HFFc6 (cell line): ENCODE results near the gene NBPF26. TPM values are rescaled to one million over a fixed set of nuclear protein-coding genes. Genes with fewer than 3 reads are reported as not detected.
A peak's percentile ranks its signal among the peaks of the same experiment; 100 is the strongest.
"Not testable (repeated sequence)": the region's sequence is repeated elsewhere in the genome, so short reads cannot be mapped to it uniquely, and the experiment has no call there.

Experiments
- DNase-seq: peaks from one replicate; pipeline ENCODE4 v3.0.0-alpha.2; 2018
- H3K27ac Mint-ChIP-seq: 2 replicates; pipeline ENCODE4 v1.8.0; 2020; ENCODE audit warnings: mild to moderate bottlenecking, mixed read lengths
- H3K27me3 Mint-ChIP-seq: 2 replicates; pipeline ENCODE4 v1.8.0; 2021; ENCODE audit warnings: mild to moderate bottlenecking, moderate library complexity, mixed read lengths; ENCODE audit not compliant: insufficient read depth
- H3K36me3 Mint-ChIP-seq: 2 replicates; pipeline ENCODE4 v1.8.0; 2021; ENCODE audit warnings: low read depth, mixed read lengths
- H3K4me1 Mint-ChIP-seq: 2 replicates; pipeline ENCODE4 v1.8.0; 2020; ENCODE audit warnings: low read depth, mixed read lengths
- H3K4me3 Mint-ChIP-seq: 2 replicates; pipeline ENCODE4 v1.8.0; 2020; ENCODE audit warnings: mild to moderate bottlenecking, moderate library complexity, mixed read lengths
- H3K9me3 Mint-ChIP-seq: 2 replicates; pipeline ENCODE4 v1.8.0; 2020; ENCODE audit warnings: mild to moderate bottlenecking, mixed read lengths
- long read RNA-seq: library from polyadenylated mRNA; unstranded; transcript quantifications from one replicate; pipeline ENCODE4 v2.0.0, GENCODE V29; 2019
- total RNA-seq, 6 experiments: library from RNA; stranded (reverse); fragmentation: NEBNext Ultra II Directional; extraction: Animal tissue kit (Norgen Biotek cat#: 25700); gene quantifications; 2 replicates in 1 of 6; 3 replicates in 5 of 6; pipeline ENCODE4 v1.2.3, GENCODE V29; 2021

The NBPF26 gene
- 10 to 100 TPM; 14.9 to 20.1 (median 17.8) TPM for total RNA-seq
- long read RNA-seq, partial matches to known transcripts, result 4 of 10 reads
- long read RNA-seq, other reads (novel, unspliced or antisense), result 6 of 10 reads

DNA sequence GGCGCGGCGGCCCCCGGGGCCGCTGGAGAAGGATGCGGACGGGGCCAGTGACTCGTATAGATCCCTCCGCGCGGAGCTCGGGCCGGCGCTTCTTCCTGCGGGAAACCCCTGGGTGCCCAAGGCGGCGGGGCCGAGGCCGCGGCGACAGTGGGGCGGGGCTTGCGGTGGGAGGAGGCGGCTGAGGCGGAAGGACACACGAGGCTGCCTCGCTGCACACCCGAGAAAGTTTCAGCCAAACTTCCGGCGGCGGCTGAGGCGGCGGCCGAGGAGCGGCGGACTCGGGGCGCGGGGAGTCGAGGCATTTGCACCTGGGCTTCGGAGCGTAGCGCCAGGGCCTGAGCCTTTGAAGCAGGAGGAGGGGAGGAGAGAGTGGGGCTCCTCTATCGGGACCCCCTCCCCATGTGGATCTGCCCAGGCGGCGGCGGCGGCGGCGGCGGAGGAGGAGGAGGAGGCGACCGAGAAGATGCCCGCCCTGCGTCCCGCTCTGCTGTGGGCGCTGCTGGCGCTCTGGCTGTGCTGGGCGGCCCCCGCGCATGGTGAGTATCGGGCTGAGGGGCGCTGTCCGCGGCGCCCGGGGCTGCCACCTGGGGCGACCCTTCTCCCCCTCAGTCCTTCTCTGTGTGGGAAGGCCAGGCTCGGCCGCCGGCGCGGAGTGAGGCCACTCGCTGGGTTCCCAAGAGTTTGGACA lies at the start of gene NBPF26:
TSS of gene NBPF26 (plus strand) at position 231 of the 688 bp plus-strand sequence.
- H3K27me3 Mint-ChIP-seq, H3K36me3 Mint-ChIP-seq, H3K27ac Mint-ChIP-seq, H3K4me1 Mint-ChIP-seq, H3K9me3 Mint-ChIP-seq: not testable (repeated sequence)
- DNase-seq, result peak; percentile 90
- H3K4me3 Mint-ChIP-seq, result peak within 1 kb of the TSS; percentile 75

DNA sequence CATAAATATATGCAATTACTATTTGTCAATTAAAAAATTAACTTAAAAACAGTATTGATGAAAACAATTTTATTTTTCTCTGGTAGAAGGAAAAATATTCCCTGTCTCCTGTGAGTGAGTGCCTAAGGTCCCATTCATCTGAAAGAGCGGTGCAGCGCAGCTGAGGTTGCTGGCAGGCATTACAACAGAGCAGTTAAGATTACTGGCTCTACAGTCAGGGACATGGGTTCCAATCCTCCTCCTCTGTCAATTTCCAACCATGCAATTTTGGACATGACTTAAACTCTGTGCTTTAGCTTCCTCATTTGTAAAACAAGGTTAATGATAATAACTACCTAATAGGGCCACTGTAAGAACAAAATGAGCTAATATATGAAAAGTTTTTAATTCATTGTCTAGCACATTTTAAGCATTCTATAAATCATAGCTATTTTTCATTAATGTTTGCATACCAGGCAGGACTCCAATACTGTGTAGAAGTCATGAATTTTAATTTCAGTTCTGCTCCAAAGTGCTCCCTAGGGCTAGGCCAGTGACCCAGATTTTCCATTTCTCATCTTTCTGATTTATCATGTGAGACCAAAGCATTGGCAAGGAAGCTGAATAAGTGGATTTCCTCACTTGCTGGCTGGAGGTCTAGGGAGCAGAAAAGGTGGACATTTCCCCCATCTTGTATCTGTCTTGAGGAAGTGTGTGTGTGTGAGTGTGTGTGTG lies 43.5 kb upstream of the NBPF26 start:
- not testable (repeated sequence) for H3K4me3 Mint-ChIP-seq, H3K4me1 Mint-ChIP-seq, H3K27me3 Mint-ChIP-seq, H3K9me3 Mint-ChIP-seq, DNase-seq, H3K36me3 Mint-ChIP-seq, H3K27ac Mint-ChIP-seq

DNA sequence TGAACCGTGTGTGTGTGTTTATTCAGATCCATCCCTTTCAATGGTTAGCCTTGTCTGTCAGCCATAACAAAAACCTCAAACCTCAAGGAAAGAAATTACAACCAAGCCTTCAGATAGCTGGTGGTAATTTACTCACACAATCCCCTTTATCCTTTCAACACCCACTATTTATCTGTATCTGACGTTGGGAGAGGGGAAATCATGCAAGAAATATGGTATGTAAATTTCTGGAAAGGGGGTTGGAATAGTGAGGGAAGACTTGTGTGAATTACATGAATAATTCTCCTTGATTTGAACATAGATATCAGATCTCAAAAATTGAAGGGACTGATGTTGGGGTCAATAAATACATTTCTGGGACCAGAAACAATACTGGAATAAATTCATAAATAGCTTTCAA lies 42.8 kb upstream of the NBPF26 start:
- H3K36me3 Mint-ChIP-seq, H3K4me3 Mint-ChIP-seq, H3K4me1 Mint-ChIP-seq, H3K27me3 Mint-ChIP-seq, H3K9me3 Mint-ChIP-seq, DNase-seq, H3K27ac Mint-ChIP-seq: not testable (repeated sequence)

DNA sequence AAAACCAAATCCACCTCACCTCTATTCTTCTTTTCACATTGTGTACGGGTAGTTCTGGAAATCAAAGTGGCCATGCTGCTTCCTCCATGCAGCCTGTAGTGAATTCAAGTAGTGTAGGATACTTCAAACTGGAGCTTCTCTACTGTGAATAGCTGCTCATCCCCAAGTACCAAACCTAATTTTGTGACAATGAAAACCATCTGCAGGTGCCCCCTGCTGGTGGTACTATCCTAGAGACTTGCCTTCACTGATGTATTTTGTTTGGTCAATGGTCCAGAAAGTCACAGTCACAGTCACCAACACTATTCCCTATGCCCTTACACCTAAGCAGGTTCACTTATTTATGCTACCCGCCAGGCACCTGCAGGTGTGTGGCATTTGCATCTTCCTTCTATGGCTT lies 39.3 kb upstream of the NBPF26 start:
- H3K9me3 Mint-ChIP-seq, DNase-seq, H3K36me3 Mint-ChIP-seq, H3K4me3 Mint-ChIP-seq, H3K27ac Mint-ChIP-seq, H3K27me3 Mint-ChIP-seq, H3K4me1 Mint-ChIP-seq: not testable (repeated sequence)

DNA sequence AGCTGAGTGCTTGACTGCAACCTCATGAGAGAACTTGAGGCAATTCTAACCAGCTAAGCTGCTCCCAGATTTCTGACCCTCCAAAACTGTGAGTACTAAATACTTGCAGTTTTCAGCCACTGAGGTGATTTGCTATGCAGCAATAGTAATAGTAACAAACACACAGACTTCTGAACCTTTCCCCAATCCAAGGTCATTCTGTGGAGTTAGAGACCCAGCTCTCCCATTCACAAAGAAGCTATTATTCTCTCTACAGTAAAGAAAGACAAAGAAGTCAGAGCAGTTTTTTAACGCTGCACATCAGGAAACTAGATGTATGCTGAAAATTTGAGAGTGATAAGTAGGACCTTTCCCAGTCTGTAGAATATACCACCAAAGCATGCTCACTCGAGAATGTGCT lies 38.1 kb upstream of the NBPF26 start:
- H3K27me3 Mint-ChIP-seq, H3K27ac Mint-ChIP-seq, H3K9me3 Mint-ChIP-seq, DNase-seq, H3K4me1 Mint-ChIP-seq, H3K36me3 Mint-ChIP-seq, H3K4me3 Mint-ChIP-seq: not testable (repeated sequence)

DNA sequence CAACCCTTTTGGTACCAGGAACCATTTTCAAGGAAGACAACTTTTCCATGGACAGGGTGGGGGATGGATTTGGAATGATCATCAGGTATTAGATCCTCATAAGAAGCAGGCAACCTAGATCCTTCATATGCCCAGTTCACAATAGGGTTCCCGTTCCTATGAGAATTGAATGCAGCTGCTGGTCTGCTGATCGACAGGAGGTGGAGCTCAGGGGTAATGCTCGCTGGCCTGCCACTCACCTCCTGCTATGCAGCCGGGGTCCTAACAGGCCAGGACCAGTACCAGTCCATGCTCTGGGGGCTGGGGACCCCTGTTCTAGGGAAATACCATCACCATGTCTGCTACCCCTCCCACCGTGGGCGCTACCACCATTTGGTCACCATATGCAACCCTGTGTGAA lies 36.5 kb upstream of the NBPF26 start:
- H3K27ac Mint-ChIP-seq, H3K27me3 Mint-ChIP-seq, H3K4me1 Mint-ChIP-seq, DNase-seq, H3K36me3 Mint-ChIP-seq, H3K4me3 Mint-ChIP-seq, H3K9me3 Mint-ChIP-seq: not testable (repeated sequence)

DNA sequence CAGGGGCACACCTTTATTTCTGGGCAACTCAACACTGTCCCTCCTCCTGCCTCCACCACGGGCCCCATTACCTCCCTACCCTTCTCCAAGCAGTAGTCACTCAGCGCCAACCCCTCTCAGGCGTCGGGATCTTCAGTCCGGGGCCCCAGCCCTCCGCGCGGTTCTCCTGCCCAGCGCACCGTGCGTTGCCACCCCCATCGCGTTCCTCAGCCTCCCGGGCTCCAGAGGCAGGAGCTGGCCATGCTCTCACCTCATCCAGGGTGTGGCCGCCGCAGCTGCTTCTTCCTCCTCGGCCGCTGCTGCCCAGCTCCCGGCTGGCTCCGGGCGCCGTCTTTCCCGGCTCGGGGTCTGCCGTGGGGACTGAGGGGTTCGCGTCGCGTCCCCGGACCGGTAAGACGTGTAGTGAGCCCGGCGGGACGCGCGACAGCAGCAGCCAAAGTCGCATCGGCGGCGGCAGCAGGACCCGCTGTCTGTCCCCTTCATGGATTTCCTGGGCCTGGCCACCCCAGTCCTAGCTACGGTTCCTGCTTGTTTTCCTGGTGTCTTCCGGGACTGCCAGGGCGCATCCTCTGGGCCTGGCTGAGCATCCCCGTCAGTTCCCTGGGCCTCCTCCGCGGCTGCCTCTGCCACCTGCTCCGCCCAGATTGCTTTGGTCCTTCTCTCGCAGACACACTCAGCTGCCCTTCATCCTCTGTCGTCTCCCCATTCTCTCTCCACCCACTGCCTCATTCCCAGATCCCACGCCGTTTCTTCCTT lies 22.8 kb upstream of the NBPF26 start:
- H3K9me3 Mint-ChIP-seq, H3K27me3 Mint-ChIP-seq, H3K36me3 Mint-ChIP-seq, H3K27ac Mint-ChIP-seq, H3K4me1 Mint-ChIP-seq: not testable (repeated sequence)
- H3K4me3 Mint-ChIP-seq, result peak overlapping the region; percentile 85
- DNase-seq, result peak; percentile 21

DNA sequence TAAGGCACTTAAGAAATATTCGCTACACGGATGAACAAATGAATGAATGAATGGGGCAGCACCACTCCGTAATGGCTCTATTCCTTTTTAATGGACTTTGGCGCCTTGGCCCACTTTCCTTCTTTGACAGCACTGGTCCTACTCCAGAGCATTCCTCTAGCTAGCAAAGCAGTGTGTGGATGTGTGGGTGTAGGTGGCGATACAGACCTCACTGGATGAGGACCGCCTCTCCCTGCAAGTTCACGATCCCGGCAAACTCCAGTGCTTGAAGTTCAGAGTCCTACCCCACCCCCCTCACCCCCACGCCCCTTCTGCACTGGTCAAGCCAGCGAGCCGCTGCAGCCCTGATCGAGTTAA lies 409 bp upstream of the NBPF26 start:
- H3K36me3 Mint-ChIP-seq, H3K27ac Mint-ChIP-seq, DNase-seq, H3K4me3 Mint-ChIP-seq, H3K4me1 Mint-ChIP-seq, H3K27me3 Mint-ChIP-seq, H3K9me3 Mint-ChIP-seq: not testable (repeated sequence)

DNA sequence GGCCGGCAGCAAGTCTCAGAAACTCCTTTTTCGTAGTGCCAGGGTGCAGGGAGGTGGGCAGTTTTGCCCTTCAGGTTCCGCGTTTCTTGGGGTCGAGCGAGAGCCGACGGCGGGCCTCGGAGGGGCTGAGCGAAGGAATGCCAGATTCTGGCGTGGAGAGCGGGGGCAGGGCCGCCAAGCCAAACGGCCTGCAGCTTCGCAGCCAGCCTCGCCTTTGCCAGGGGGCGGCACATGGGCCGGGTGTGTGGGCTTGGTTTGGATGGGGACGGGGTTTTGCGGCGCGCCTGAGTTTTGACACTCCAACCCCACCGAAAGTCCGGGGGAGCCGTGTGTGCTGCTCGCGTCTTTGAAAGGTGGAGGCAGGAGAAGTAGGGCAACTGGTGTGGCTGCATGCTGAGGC lies 762 bp downstream of the NBPF26 start:
- not testable (repeated sequence) for H3K27me3 Mint-ChIP-seq, H3K4me1 Mint-ChIP-seq, H3K36me3 Mint-ChIP-seq, H3K9me3 Mint-ChIP-seq, DNase-seq, H3K27ac Mint-ChIP-seq
- peak overlapping the region; percentile 71 for H3K4me3 Mint-ChIP-seq

DNA sequence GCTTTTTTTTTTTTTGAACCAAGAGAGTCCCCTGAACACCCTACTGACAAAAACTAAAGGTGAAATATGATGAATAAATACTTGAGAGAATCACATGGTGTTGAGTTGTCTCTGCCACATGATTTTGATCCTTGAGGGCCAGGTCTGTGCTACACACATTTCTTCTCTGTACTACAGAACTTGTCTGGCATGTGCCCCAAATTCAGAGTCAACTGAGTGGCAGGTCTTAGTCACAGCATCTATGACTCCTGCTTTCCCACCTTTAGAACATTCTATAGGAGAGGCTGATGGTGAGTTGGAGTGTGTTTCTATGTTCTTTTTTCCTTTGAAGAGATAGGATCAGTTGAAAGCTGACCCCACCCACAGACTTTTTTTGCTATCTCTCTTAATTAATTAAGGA lies 5.1 kb downstream of the NBPF26 start:
- not testable (repeated sequence) for H3K36me3 Mint-ChIP-seq, H3K4me1 Mint-ChIP-seq, H3K4me3 Mint-ChIP-seq, H3K27me3 Mint-ChIP-seq, DNase-seq, H3K27ac Mint-ChIP-seq, H3K9me3 Mint-ChIP-seq

DNA sequence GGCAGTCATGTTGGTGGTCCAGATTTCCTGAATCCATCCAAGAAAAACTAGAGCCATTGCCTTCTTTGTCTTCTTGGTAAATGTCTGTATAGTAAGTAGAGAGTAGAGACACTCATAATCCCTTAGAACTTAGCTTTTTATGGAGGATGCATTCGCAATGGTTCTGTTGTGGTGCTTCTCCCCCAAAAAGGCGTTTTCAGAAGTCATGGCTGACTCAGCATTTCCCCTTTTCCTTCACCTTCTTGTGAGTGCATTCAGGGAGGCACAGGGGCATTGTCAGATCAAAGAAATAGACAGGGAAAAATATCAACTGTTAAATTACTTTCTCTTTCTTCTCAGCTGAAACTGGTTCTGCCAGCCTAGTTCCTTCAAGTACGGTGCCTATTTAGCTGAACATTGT lies 45.3 kb downstream of the NBPF26 start:
- H3K9me3 Mint-ChIP-seq, H3K27ac Mint-ChIP-seq, H3K36me3 Mint-ChIP-seq, H3K27me3 Mint-ChIP-seq, H3K4me1 Mint-ChIP-seq, DNase-seq, H3K4me3 Mint-ChIP-seq: not testable (repeated sequence)
